Loucy (cell line): Measurements from ENCODE around the gene CACNA2D3.

Experiments used
- H2AFZ ChIP-seq: fragments of 200-600 bp; sonication (generic); 2 replicates; pipeline ENCODE4 v1.6.0; 2016; ENCODE audit warnings: antibody characterized with exemption, mild to moderate bottlenecking, low read length, moderate library complexity
- H3F3A ChIP-seq: fragments of 200-600 bp; 2 replicates; pipeline ENCODE4 v1.6.0; 2016; ENCODE audit warnings: antibody characterized with exemption, low read depth, mild to moderate bottlenecking
- H3K27me3 ChIP-seq: fragments of 200-600 bp; sonication (generic); 2 replicates; pipeline ENCODE4 v1.6.1; 2014; ENCODE audit warnings: low read length, mild to moderate bottlenecking; ENCODE audit not compliant: insufficient read depth, poor library complexity, severe bottlenecking
- H3K36me3 ChIP-seq: fragments of 200-600 bp; sonication (generic); 2 replicates; pipeline ENCODE4 v1.6.1; 2016; ENCODE audit warnings: low read length; ENCODE audit not compliant: insufficient read depth
- H3K4me1 ChIP-seq: fragments of 200-600 bp; sonication (generic); 2 replicates; pipeline ENCODE4 v1.5.1; 2014; ENCODE audit warnings: low read length, mild to moderate bottlenecking; ENCODE audit not compliant: insufficient read depth, poor library complexity, severe bottlenecking
- H3K4me2 ChIP-seq: fragments of 200-600 bp; sonication (generic); 2 replicates; pipeline ENCODE4 v1.6.0; 2014; ENCODE audit warnings: antibody characterized with exemption, low read length, low read depth, mild to moderate bottlenecking; ENCODE audit not compliant: poor library complexity, severe bottlenecking
- H3K4me3 ChIP-seq: fragments of 200-600 bp; sonication (generic); 2 replicates; pipeline ENCODE4 v1.5.1; 2014; ENCODE audit warnings: low read length, mild to moderate bottlenecking, mixed read lengths; ENCODE audit not compliant: poor library complexity, severe bottlenecking
- H3K79me2 ChIP-seq: fragments of 200-600 bp; sonication (generic); 2 replicates; pipeline ENCODE4 v1.6.1; 2014; ENCODE audit warnings: low read length; ENCODE audit not compliant: insufficient read depth
- H3K9ac ChIP-seq: fragments of 200-600 bp; sonication (generic); 2 replicates; pipeline ENCODE4 v1.6.0; 2014; ENCODE audit warnings: mild to moderate bottlenecking, low read depth, low read length, moderate library complexity; ENCODE audit not compliant: poor library complexity, severe bottlenecking
- H3K9me2 ChIP-seq: fragments of 200-600 bp; sonication (generic); replicated peaks from 2 replicates; pipeline ENCODE4 v1.6.1; 2016; ENCODE audit warnings: low read depth, low read length, mixed read lengths
- H3K9me3 ChIP-seq: fragments of 200-600 bp; sonication (generic); 2 replicates; pipeline ENCODE4 v1.6.1; 2014; ENCODE audit warnings: mild to moderate bottlenecking, antibody characterized with exemption, low read length, low read depth; ENCODE audit not compliant: insufficient read depth
- H4K20me1 ChIP-seq: fragments of 200-600 bp; sonication (generic); 2 replicates; pipeline ENCODE4 v1.6.0; 2014; ENCODE audit warnings: antibody characterized with exemption, low read length, mild to moderate bottlenecking; ENCODE audit not compliant: insufficient read depth, poor library complexity, severe bottlenecking
- EZH2phosphoT487 ChIP-seq: fragments of 200-600 bp; IDR thresholded peaks from 2 replicates; pipeline ENCODE4 v1.6.1; 2018; ENCODE audit warnings: antibody characterized with exemption, mild to moderate bottlenecking, moderate library complexity, borderline replicate concordance
- TF ChIP-seq, protein P1 (sequence below): fragments of 200-600 bp; sonication (generic); conservative IDR thresholded peaks from 2 replicates; pipeline ENCODE4 v1.5.1; 2014; ENCODE audit warnings: mild to moderate bottlenecking, antibody characterized with exemption, low read length

The CACNA2D3 gene

GRCh38 chr3:55030938-55031337, 908.6 kb downstream of the CACNA2D3 start:
- Histone ChIP-seq H3K27me3 (no peaks in the 10 kb centered on the region), H3K9ac (no peak overlapping the region), H4K20me1 (no peaks in the 10 kb centered on the region), H3K36me3 (no peaks in the 10 kb centered on the region), H3K9me2 (no peaks in the 10 kb centered on the region), H3K4me1 (peaks cover 28% of the 10 kb centered on the region), H3K79me2 (no peaks in the 10 kb centered on the region), H3K4me2 (no peak overlapping the region), H3F3A (no peaks in the 10 kb centered on the region), H3K4me3 (no peak overlapping the region), H3K9me3 (no peaks in the 10 kb centered on the region), H2AFZ (no peak overlapping the region)
- TF ChIP-seq, protein P1, sequence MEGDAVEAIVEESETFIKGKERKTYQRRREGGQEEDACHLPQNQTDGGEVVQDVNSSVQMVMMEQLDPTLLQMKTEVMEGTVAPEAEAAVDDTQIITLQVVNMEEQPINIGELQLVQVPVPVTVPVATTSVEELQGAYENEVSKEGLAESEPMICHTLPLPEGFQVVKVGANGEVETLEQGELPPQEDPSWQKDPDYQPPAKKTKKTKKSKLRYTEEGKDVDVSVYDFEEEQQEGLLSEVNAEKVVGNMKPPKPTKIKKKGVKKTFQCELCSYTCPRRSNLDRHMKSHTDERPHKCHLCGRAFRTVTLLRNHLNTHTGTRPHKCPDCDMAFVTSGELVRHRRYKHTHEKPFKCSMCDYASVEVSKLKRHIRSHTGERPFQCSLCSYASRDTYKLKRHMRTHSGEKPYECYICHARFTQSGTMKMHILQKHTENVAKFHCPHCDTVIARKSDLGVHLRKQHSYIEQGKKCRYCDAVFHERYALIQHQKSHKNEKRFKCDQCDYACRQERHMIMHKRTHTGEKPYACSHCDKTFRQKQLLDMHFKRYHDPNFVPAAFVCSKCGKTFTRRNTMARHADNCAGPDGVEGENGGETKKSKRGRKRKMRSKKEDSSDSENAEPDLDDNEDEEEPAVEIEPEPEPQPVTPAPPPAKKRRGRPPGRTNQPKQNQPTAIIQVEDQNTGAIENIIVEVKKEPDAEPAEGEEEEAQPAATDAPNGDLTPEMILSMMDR = no peak

DNA sequence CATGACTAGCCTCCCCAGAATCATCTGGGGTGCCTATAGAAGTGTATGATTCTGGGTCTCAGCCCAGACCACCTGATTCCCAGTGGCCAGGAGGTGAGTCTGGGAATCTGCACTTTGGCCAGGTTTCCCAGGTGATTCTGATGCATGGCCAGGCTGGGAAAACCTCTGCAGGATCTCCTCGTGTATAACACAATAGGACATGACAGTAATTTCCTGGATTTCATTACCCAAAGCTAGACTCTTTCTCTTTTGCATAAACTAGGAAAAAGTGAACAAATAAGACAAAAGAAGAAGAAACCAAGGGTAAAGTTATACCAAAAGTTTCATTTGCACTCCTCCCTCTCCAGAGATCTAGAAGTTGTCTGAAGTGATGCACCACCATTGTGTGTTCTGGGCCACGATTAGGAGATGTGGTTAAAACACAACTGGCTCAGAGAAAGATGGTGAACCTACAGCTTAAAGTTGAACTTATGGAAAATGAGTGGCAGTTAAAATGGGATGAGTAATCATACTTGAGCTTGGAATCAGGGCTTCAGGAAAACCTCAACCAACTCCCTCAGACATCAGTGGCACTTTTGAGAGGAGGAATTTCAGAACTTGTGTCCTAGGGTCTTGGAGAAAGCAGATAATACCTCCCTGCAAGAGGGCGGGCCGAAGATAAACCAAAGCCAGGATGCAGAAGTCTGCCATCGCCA, 914.7 kb downstream of the CACNA2D3 start:
- no peaks in the 10 kb centered on the region for H3K79me2 ChIP-seq
- H3K27me3 ChIP-seq = no peaks in the 10 kb centered on the region
- no peak overlapping the region for H3K4me2 ChIP-seq
- H3K36me3 ChIP-seq = no peaks in the 10 kb centered on the region
- H2AFZ ChIP-seq = no peak overlapping the region
- no peaks in the 10 kb centered on the region for H3K4me1 ChIP-seq
- H3K4me3 ChIP-seq = no peak overlapping the region
- no peaks in the 10 kb centered on the region for H3K9me3 ChIP-seq
- H3K9ac ChIP-seq = no peak overlapping the region
- H4K20me1 ChIP-seq = no peaks in the 10 kb centered on the region
- H3K9me2 ChIP-seq = no peaks in the 10 kb centered on the region
- no peaks in the 10 kb centered on the region for H3F3A ChIP-seq
- TF ChIP-seq EZH2phosphoT487 = no peak
- TF ChIP-seq, protein P1 = no peak

- Histone ChIP-seq H3K4me1 (no peaks in the 10 kb centered on the region), H3K27me3 (no peaks in the 10 kb centered on the region), H3K9me2 (no peaks in the 10 kb centered on the region), H3K9me3 (no peaks in the 10 kb centered on the region), H2AFZ (no peak overlapping the region), H3K9ac (no peak overlapping the region), H3F3A (no peaks in the 10 kb centered on the region), H4K20me1 (no peaks in the 10 kb centered on the region), H3K4me3 (no peak overlapping the region), H3K36me3 (no peaks in the 10 kb centered on the region), H3K4me2 (no peak overlapping the region), H3K79me2 (no peaks in the 10 kb centered on the region)
- TF ChIP-seq, protein P1 = peak; percentile 31; the same call in 1 of the 2 replicates
- no peak for TF ChIP-seq EZH2phosphoT487
Observed at GRCh38 chr3:55042591-55042990, 920.2 kb downstream of the CACNA2D3 start.
